Kidney epithelial cell (primary cell): ENCODE data around the gene PROM1. TPM values are rescaled to one million over a fixed set of nuclear protein-coding genes. Genes with fewer than 3 reads are reported as not detected.

ENCODE experiments used
- DNase-seq: peaks from one replicate; pipeline ENCODE4 v3.0.0-alpha.2; 2010; ENCODE audit warnings: low read depth
- H3K27me3 ChIP-seq: 2 replicates; pipeline ENCODE4 v1.6.0; 2011; ENCODE audit warnings: low read length; ENCODE audit not compliant: control insufficient read depth, insufficient read depth
- H3K36me3 ChIP-seq: 2 replicates; pipeline ENCODE4 v1.5.1; 2011; ENCODE audit warnings: low read length; ENCODE audit not compliant: control insufficient read depth, insufficient read depth
- H3K4me3 ChIP-seq: 2 replicates; pipeline ENCODE4 v1.5.1; 2011; ENCODE audit warnings: low read depth, mild to moderate bottlenecking, control low read depth, low read length
- CTCF ChIP-seq: IDR thresholded peaks from 2 replicates; pipeline ENCODE4 v1.5.1; 2011; ENCODE audit warnings: mild to moderate bottlenecking, moderate library complexity, low read length, control low read depth, inconsistent platforms; ENCODE audit not compliant: insufficient read depth, poor library complexity, severe bottlenecking
- total RNA-seq: library from RNA; depleted of rRNA; stranded (reverse); fragments of >200 nt; gene quantifications from 2 replicates; pipeline ENCODE4 v1.2.3, GENCODE V29; 2015

PROM1 gene
- total RNA-seq, 1 donor from 2014 or later, result 69.0 TPM

- TF ChIP-seq CTCF, result no peak
- Histone ChIP-seq H3K27me3 (no peaks in the 10 kb centered on the region), H3K4me3 (no peak overlapping the region), H3K36me3 (no peaks in the 10 kb centered on the region)
- no peak for DNase-seq
Measured at GRCh38 chr4:16055873-16056272, 27.9 kb downstream of the PROM1 start.

GRCh38 chr4:16055471-16055870 is 28.4 kb downstream of the PROM1 start:
- Histone ChIP-seq H3K4me3 (no peak overlapping the region), H3K36me3 (no peaks in the 10 kb centered on the region), H3K27me3 (no peaks in the 10 kb centered on the region)
- DNase-seq, result no peak
- no peak for TF ChIP-seq CTCF

- Histone ChIP-seq H3K36me3 (no peaks in the 10 kb centered on the region), H3K27me3 (no peaks in the 10 kb centered on the region), H3K4me3 (no peak overlapping the region)
- DNase-seq, result no peak
- no peak for TF ChIP-seq CTCF
Measured at GRCh38 chr4:16052939-16053338, 30.9 kb downstream of the PROM1 start.

- DNase-seq, result no peak
- H3K36me3 ChIP-seq, result no peaks in the 10 kb centered on the region
- H3K27me3 ChIP-seq, result no peaks in the 10 kb centered on the region
- H3K4me3 ChIP-seq, result no peak overlapping the region
- no peak for TF ChIP-seq CTCF
Measured at GRCh38 chr4:16051980-16052379, 31.8 kb downstream of the PROM1 start.

- no peak for DNase-seq
- no peaks in the 10 kb centered on the region for H3K36me3 ChIP-seq
- no peak for TF ChIP-seq CTCF
Measured at GRCh38 chr4:16051132-16051531, 32.7 kb downstream of the PROM1 start.

GRCh38 chr4:16050669-16051068 is 33.2 kb downstream of the PROM1 start:
- DNase-seq, result no peak
- no peak overlapping the region for H3K4me3 ChIP-seq
- H3K27me3 ChIP-seq, result no peaks in the 10 kb centered on the region
- no peak for TF ChIP-seq CTCF
- no peaks in the 10 kb centered on the region for H3K36me3 ChIP-seq

More at GRCh38 chr4:16051132-16051531, 32.7 kb downstream of the PROM1 start:
- Histone ChIP-seq H3K4me3 (no peak overlapping the region), H3K27me3 (no peaks in the 10 kb centered on the region)
